ENCODE data around the gene XPNPEP2.

The XPNPEP2 gene

GRCh38 chrX:129696463-129697155 lies 42.2 kb upstream of the XPNPEP2 start:
- Histone ChIP-seq H3K4me3 (ENCODE audit: low read length) (no peak overlapping the region), H3F3A (ENCODE audit: control insufficient read depth, insufficient read depth) (no peaks in the 10 kb centered on the region), H4K20me1 (ENCODE audit: control insufficient read depth, insufficient read depth, low read depth, low read length) (no peaks in the 10 kb centered on the region), H3K79me2 (ENCODE audit: control insufficient read depth, low read length) (no peaks in the 10 kb centered on the region), H3K27me3 (ENCODE audit: control insufficient read depth, low read length) (no peaks in the 10 kb centered on the region), H3K9me2 (replicated peaks; ENCODE audit: control insufficient read depth, low read length) (no peaks in the 10 kb centered on the region), H3K4me2 (ENCODE audit: low read length) (no peak overlapping the region), H3K9me3 (ENCODE audit: control insufficient read depth, insufficient read depth, low read length) (no peaks in the 10 kb centered on the region), H3K36me3 (ENCODE audit: control insufficient read depth, low read length) (no peaks in the 10 kb centered on the region), H3K27ac (ENCODE audit: low read depth, low read length) (no peak overlapping the region), H3K4me1 (ENCODE audit: control insufficient read depth, low read length) (no peaks in the 10 kb centered on the region)
- TF ChIP-seq CTCF (IDR thresholded peaks at IDR 0.05; ENCODE audit: low read depth, low read length, poor library complexity, severe bottlenecking) (no peak), EZH2phosphoT487 (IDR thresholded peaks at IDR 0.05; ENCODE audit: borderline replicate concordance, low read length) (no peak)

- H3K27me3 ChIP-seq (ENCODE audit: control insufficient read depth, low read length), result no peaks in the 10 kb centered on the region
- H3K4me2 ChIP-seq (ENCODE audit: low read length), result no peak overlapping the region
- H3K4me3 ChIP-seq (ENCODE audit: low read length), result no peak overlapping the region
- no peaks in the 10 kb centered on the region for H3K9me2 ChIP-seq (replicated peaks; ENCODE audit: control insufficient read depth, low read length)
- H3K79me2 ChIP-seq (ENCODE audit: control insufficient read depth, low read length), result no peaks in the 10 kb centered on the region
- H3K36me3 ChIP-seq (ENCODE audit: control insufficient read depth, low read length), result no peaks in the 10 kb centered on the region
- no peaks in the 10 kb centered on the region for H3K4me1 ChIP-seq (ENCODE audit: control insufficient read depth, low read length)
- TF ChIP-seq EZH2phosphoT487 (IDR thresholded peaks at IDR 0.05; ENCODE audit: borderline replicate concordance, low read length), result no peak
- TF ChIP-seq CTCF (IDR thresholded peaks at IDR 0.05; ENCODE audit: low read depth, low read length, poor library complexity, severe bottlenecking), result no peak
- H3K27ac ChIP-seq (ENCODE audit: low read depth, low read length), result no peak overlapping the region
- H3F3A ChIP-seq (ENCODE audit: control insufficient read depth, insufficient read depth), result no peaks in the 10 kb centered on the region
- H3K9me3 ChIP-seq (ENCODE audit: control insufficient read depth, insufficient read depth, low read length), result no peaks in the 10 kb centered on the region
- no peaks in the 10 kb centered on the region for H4K20me1 ChIP-seq (ENCODE audit: control insufficient read depth, insufficient read depth, low read depth, low read length)
Observed at GRCh38 chrX:129697204-129697829, 41.5 kb upstream of the XPNPEP2 start.

GRCh38 chrX:129698150-129698549 lies 40.6 kb upstream of the XPNPEP2 start:
- no peak for TF ChIP-seq CTCF (IDR thresholded peaks at IDR 0.05; ENCODE audit: low read depth, low read length, poor library complexity, severe bottlenecking)
- no peak for TF ChIP-seq EZH2phosphoT487 (IDR thresholded peaks at IDR 0.05; ENCODE audit: borderline replicate concordance, low read length)
- no peaks in the 10 kb centered on the region for H4K20me1 ChIP-seq (ENCODE audit: control insufficient read depth, insufficient read depth, low read depth, low read length)
- no peaks in the 10 kb centered on the region for H3K36me3 ChIP-seq (ENCODE audit: control insufficient read depth, low read length)
- H3K9me2 ChIP-seq (replicated peaks; ENCODE audit: control insufficient read depth, low read length), result no peaks in the 10 kb centered on the region
- no peaks in the 10 kb centered on the region for H3K4me1 ChIP-seq (ENCODE audit: control insufficient read depth, low read length)
- no peak overlapping the region for H3K4me3 ChIP-seq (ENCODE audit: low read length)
- H3K9me3 ChIP-seq (ENCODE audit: control insufficient read depth, insufficient read depth, low read length), result no peaks in the 10 kb centered on the region
- no peaks in the 10 kb centered on the region for H3K79me2 ChIP-seq (ENCODE audit: control insufficient read depth, low read length)
- H3K27ac ChIP-seq (ENCODE audit: low read depth, low read length), result no peak overlapping the region
- no peaks in the 10 kb centered on the region for H3K27me3 ChIP-seq (ENCODE audit: control insufficient read depth, low read length)
- H3F3A ChIP-seq (ENCODE audit: control insufficient read depth, insufficient read depth), result no peaks in the 10 kb centered on the region
- H3K4me2 ChIP-seq (ENCODE audit: low read length), result no peak overlapping the region
